ENCODE results near the gene OR10H3. TPM values are rescaled to one million over a fixed set of nuclear protein-coding genes. Genes with fewer than 3 reads are reported as not detected.
"Not testable (repeated sequence)": the region's sequence is repeated elsewhere in the genome, so short reads cannot be mapped to it uniquely, and the experiment has no call there.

The OR10H3 gene
- total RNA-seq, 1 donor from 2014 or later, result not detected

DNA sequence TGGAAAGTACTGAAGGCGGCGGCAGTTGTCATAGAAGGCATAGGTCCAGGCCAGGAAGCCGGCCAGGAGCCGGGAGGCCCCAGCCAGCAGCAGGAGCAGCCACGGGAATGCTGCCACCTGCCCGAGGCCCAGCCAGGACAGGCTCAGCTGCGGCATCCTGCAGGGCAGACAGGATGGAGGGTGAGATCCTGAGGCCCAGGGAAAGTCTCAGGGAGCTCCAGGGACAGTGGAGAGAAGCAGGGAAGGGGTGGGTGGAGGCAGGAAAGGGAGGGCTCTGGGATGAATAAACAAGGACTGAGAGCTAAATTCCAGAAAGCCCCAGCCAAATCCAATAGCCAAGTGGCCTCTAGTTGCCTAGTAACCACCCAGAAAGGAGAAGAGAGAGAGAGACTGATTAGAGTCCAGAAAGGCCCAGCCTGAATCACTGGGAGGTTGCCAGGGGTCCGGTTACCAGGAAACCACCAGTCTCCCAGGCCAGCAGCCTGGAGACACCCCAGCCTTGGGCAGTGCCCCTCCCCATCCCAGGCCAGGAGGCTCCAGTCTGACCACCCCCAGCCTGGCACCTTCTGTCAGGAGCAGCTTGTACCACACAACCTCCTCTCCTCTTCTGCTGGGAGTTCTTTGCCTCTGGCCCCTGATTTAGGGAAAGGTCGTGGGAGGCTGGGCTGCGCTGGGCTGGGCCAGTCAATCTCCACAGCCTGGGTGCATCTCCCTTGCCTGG, 42.1 kb downstream of the OR10H3 start:
- H3K27ac Mint-ChIP-seq, result no peak overlapping the region
- no peaks in the 10 kb centered on the region for H3K27me3 Mint-ChIP-seq (ENCODE audit: low read depth)
- H3K4me1 Mint-ChIP-seq, result no peaks in the 10 kb centered on the region
- TF ChIP-seq, protein P1, sequence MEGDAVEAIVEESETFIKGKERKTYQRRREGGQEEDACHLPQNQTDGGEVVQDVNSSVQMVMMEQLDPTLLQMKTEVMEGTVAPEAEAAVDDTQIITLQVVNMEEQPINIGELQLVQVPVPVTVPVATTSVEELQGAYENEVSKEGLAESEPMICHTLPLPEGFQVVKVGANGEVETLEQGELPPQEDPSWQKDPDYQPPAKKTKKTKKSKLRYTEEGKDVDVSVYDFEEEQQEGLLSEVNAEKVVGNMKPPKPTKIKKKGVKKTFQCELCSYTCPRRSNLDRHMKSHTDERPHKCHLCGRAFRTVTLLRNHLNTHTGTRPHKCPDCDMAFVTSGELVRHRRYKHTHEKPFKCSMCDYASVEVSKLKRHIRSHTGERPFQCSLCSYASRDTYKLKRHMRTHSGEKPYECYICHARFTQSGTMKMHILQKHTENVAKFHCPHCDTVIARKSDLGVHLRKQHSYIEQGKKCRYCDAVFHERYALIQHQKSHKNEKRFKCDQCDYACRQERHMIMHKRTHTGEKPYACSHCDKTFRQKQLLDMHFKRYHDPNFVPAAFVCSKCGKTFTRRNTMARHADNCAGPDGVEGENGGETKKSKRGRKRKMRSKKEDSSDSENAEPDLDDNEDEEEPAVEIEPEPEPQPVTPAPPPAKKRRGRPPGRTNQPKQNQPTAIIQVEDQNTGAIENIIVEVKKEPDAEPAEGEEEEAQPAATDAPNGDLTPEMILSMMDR (IDR thresholded peaks at IDR 0.05; ENCODE audit: unreplicated experiment), result no peak
- H3K36me3 Mint-ChIP-seq, result no peaks in the 10 kb centered on the region
- no peak for DNase-seq (ENCODE audit: low spot score in 2 of 2, unreplicated experiment in 2 of 2)
- H3K4me3 Mint-ChIP-seq, result no peak overlapping the region
- peaks cover 57% of the 10 kb centered on the region for H3K9me3 Mint-ChIP-seq

DNA sequence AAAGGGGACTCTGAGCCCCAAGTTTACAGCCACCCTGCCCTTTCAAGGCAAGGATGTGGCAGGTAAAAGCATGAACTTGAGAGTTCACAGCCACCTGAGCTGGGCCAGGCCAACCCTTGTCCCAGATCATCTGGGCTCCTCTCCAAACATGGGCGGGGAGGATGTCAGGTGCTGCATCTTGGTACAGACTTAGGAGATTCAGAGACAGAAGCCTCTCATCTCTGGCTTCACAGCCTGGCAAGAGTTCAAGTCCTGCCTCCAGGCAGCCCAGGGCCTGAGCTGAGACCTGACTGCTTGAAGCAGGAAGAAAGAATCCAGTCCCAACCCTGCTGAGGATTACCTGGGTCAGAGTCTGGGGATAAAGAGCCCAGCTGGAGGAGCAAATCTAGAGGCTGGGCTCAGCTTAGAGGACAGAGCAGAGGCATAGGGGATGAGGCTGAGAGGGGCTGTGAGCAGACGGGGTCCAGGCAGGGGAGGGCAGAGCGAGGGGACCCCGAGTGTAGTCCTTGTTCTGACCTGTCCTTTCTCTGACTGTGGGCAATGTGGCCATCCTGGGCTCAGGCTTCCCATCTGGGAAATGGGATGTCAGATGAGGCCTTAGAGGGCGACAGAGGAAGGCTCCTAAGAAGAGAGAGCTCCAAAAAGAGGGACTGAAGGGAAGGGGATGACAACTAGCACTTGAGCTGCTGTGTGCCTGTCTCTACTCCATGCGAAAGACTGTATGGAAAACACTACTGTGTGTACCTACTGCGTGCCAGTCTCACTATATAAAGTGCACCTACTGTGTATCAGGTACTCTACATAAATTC, 43.0 kb downstream of the OR10H3 start:
- Mint-ChIP-seq H3K27me3 (ENCODE audit: low read depth) (no peaks in the 10 kb centered on the region), H3K27ac (no peak overlapping the region), H3K4me3 (no peak overlapping the region), H3K9me3 (peaks cover 48% of the 10 kb centered on the region), H3K36me3 (no peaks in the 10 kb centered on the region), H3K4me1 (no peaks in the 10 kb centered on the region)
- DNase-seq (ENCODE audit: low spot score in 2 of 2, unreplicated experiment in 2 of 2), result no peak
- TF ChIP-seq, protein P1 (IDR thresholded peaks at IDR 0.05; ENCODE audit: unreplicated experiment), result no peak

DNA sequence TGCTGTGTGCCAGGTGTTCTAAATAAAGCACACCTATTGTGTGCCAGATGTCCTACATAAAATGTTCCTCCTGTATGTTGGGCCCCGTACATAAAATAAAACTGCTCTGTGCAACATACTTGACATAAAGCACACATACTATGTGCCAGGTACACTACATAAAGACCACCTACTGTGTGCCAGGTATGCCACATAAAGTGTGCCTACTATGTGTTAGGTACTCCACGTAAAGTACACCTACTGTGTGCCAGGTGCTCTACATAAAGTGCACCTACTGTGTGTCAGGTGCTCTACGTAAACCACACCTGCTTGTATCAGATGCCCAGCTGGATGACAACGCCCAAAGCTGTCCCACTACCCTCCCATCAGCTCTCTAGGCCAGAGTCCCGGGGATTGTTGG, 43.9 kb downstream of the OR10H3 start:
- Mint-ChIP-seq H3K36me3 (no peaks in the 10 kb centered on the region), H3K27ac (no peak overlapping the region)
- TF ChIP-seq, protein P1 (IDR thresholded peaks at IDR 0.05; ENCODE audit: unreplicated experiment), result no peak

DNA sequence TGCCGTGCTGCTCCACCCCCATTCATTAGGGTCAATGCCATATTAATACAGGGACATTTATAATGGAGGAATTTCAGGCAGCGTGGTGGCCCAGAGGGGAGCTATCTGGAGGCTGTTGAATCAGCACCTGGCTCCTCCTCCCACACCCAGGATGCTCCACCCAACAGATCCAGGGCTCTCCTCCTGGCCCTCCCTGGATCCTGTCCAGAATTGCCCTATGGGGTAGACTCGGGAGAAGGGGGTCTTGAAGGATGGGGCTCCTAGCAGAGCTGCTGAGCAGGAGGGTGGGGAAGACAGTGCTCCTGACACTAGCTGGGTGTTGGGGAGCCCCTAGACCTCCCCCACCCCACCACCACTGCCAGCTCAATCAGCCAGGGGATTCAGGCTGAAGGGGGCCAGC, 44.4 kb downstream of the OR10H3 start:
- no peaks in the 10 kb centered on the region for H3K36me3 Mint-ChIP-seq
- TF ChIP-seq, protein P1 (IDR thresholded peaks at IDR 0.05; ENCODE audit: unreplicated experiment), result no peak
- H3K27me3 Mint-ChIP-seq (ENCODE audit: low read depth), result no peaks in the 10 kb centered on the region
- no peaks in the 10 kb centered on the region for H3K4me1 Mint-ChIP-seq
- H3K27ac Mint-ChIP-seq, result no peak overlapping the region
- no peak for DNase-seq (ENCODE audit: low spot score in 2 of 2, unreplicated experiment in 2 of 2)
- H3K4me3 Mint-ChIP-seq, result no peak overlapping the region
- peaks cover 43% of the 10 kb centered on the region for H3K9me3 Mint-ChIP-seq

More for the DNA sequence above, 43.9 kb downstream of the OR10H3 start:
- DNase-seq (ENCODE audit: low spot score in 2 of 2, unreplicated experiment in 2 of 2), result no peak
- Mint-ChIP-seq H3K4me3 (no peak overlapping the region), H3K9me3 (peaks cover 42% of the 10 kb centered on the region), H3K27me3 (ENCODE audit: low read depth) (no peaks in the 10 kb centered on the region), H3K4me1 (no peaks in the 10 kb centered on the region)

DNA sequence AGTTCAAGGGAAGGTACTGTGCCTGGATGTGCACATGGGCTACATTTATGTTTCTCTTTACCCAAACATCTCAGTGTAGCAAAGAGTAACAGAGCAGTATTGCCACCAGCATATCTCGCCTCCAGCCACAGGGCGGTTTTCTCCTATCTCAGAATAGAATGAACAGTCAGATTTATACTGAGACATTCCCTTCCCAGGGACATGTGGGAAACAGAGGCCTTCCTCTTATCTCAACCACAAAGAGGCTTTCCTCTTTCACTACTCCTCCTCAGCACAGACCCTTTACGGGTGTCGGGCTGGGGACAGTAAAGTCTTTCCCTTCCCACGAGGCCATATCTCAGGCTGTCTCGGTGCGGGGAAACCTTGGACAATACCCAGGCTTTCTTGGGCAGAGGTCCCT, 45.1 kb downstream of the OR10H3 start:
- H3K4me1 Mint-ChIP-seq; H3K27ac Mint-ChIP-seq; H3K4me3 Mint-ChIP-seq; DNase-seq (ENCODE audit: low spot score in 2 of 2, unreplicated experiment in 2 of 2); H3K36me3 Mint-ChIP-seq; H3K27me3 Mint-ChIP-seq (ENCODE audit: low read depth): not testable (repeated sequence)
- peaks cover 43% of the 10 kb centered on the region for H3K9me3 Mint-ChIP-seq

DNA sequence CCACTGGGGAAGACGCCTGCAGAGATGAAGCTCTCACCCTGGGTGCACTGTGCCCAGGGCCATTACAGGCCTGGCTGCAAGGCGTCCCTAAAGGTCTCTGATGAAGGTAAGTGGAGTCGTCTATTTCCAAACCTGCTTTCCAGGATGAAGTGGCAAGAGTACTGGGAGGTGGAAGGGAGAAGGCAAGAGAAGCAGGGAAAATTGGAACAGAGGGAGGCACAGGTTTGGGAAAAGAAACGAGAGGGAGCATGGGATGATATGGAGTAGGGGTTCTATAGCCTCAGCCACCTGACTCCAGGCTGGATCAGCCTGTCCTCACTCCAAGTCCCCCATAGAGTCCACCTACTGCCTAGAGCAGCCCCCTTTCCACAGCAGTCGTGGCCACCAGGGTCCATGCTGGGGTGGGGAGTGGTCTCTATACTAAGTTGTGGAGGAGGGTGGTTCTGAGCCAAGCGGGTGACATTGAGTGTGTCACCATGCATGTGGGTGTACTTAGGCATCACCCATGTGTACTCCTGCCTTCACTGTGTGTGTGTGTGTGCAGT, 49.9 kb downstream of the OR10H3 start, which contains the start of gene OR10H5:
OR10H5 (plus strand) TSS at position 51 of the 545 bp plus-strand sequence. CDS start 6,388 bp downstream, outside the sequence.
- Mint-ChIP-seq H3K4me3 (no peak within 1 kb of the TSS), H3K27ac (no peak within 1 kb of the TSS), H3K27me3 (ENCODE audit: low read depth) (no peaks in the 10 kb centered on the region), H3K9me3 (peaks cover 47% of the 10 kb centered on the region), H3K4me1 (no peaks in the 10 kb centered on the region), H3K36me3 (no peaks in the 10 kb centered on the region)
- TF ChIP-seq, protein P1 (IDR thresholded peaks at IDR 0.05; ENCODE audit: unreplicated experiment), result no peak
- no peak for DNase-seq (ENCODE audit: low spot score in 2 of 2, unreplicated experiment in 2 of 2)
